Kidney epithelial cell (primary cell): ENCODE measurements around the gene MYL5. TPM values are rescaled to one million over a fixed set of nuclear protein-coding genes. Genes with fewer than 3 reads are reported as not detected.

ENCODE experiments used
- DNase-seq: peaks from one replicate; pipeline ENCODE4 v3.0.0-alpha.2; 2010; ENCODE audit warnings: low read depth
- H3K27me3 ChIP-seq: 2 replicates; pipeline ENCODE4 v1.6.0; 2011; ENCODE audit warnings: low read length; ENCODE audit not compliant: control insufficient read depth, insufficient read depth
- H3K36me3 ChIP-seq: 2 replicates; pipeline ENCODE4 v1.5.1; 2011; ENCODE audit warnings: low read length; ENCODE audit not compliant: control insufficient read depth, insufficient read depth
- H3K4me3 ChIP-seq: 2 replicates; pipeline ENCODE4 v1.5.1; 2011; ENCODE audit warnings: low read depth, mild to moderate bottlenecking, control low read depth, low read length
- total RNA-seq: library from RNA; depleted of rRNA; stranded (reverse); fragments of >200 nt; gene quantifications from 2 replicates; pipeline ENCODE4 v1.2.3, GENCODE V29; 2015
- TF ChIP-seq, protein P1 (sequence below): IDR thresholded peaks from 2 replicates; pipeline ENCODE4 v1.5.1; 2011; ENCODE audit warnings: mild to moderate bottlenecking, moderate library complexity, low read length, control low read depth, inconsistent platforms; ENCODE audit not compliant: insufficient read depth, poor library complexity, severe bottlenecking

Gene MYL5
- total RNA-seq, 1 donor from 2014 or later: 7.8 TPM

DNA sequence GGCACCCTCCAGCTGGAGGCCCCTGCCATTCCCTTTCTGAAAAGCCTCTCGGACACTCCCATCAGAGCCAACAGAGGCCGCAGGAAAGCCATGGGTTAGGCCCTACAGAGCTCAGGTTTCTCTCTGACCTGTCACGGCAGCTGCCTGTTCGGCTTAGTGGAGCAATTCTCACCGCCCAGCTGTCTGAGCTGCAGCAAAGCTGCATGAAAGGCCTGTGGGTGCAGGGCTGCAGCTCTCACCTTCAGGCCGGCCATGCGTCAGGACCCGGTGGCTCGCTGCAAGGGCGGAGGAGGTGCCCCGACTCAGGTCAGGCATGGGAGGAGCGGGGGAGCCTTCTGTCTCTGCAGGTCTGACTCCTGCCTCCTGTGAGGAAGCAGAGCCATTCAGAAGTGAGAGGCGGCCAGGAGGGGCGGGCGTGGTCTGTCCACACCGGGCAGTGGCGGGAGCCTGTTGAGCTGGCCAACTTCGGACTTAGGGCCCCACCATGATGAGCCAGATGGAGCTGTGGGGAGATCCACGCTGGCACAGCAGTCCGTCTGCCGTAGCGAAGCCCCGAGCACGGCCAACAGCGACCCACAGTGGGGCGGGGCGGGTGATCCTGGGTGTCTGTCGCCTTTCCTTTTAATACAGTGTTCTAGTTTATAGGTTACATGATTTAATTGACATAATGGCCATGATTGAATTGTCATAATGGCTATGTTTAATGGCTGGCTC lies 25.6 kb upstream of the MYL5 start:
- no peaks in the 10 kb centered on the region for H3K36me3 ChIP-seq
- peaks cover 46% of the 10 kb centered on the region for H3K27me3 ChIP-seq
- no peak for DNase-seq
- TF ChIP-seq, protein P1, sequence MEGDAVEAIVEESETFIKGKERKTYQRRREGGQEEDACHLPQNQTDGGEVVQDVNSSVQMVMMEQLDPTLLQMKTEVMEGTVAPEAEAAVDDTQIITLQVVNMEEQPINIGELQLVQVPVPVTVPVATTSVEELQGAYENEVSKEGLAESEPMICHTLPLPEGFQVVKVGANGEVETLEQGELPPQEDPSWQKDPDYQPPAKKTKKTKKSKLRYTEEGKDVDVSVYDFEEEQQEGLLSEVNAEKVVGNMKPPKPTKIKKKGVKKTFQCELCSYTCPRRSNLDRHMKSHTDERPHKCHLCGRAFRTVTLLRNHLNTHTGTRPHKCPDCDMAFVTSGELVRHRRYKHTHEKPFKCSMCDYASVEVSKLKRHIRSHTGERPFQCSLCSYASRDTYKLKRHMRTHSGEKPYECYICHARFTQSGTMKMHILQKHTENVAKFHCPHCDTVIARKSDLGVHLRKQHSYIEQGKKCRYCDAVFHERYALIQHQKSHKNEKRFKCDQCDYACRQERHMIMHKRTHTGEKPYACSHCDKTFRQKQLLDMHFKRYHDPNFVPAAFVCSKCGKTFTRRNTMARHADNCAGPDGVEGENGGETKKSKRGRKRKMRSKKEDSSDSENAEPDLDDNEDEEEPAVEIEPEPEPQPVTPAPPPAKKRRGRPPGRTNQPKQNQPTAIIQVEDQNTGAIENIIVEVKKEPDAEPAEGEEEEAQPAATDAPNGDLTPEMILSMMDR: no peak
- H3K4me3 ChIP-seq: no peak overlapping the region

DNA sequence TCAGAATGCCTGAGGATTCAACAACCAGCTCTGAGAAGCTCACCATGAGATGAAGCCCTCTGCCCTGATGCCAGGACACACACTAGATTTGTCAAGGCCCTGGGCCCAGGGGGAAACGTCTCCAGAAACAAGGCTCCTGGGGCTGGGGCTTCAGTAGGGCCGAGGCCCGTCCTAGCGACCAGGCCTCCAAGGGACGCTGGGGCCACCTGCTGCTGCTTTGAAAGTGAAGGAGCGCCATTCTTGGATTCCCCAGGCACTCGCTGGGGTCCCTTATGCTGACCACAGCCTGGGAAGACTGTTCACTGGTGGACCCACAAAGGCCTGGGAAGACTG lies 25.1 kb upstream of the MYL5 start:
- DNase-seq: no peak
- TF ChIP-seq, protein P1: no peak
- H3K27me3 ChIP-seq: peaks cover 46% of the 10 kb centered on the region
- H3K4me3 ChIP-seq: no peak overlapping the region
- no peaks in the 10 kb centered on the region for H3K36me3 ChIP-seq

DNA sequence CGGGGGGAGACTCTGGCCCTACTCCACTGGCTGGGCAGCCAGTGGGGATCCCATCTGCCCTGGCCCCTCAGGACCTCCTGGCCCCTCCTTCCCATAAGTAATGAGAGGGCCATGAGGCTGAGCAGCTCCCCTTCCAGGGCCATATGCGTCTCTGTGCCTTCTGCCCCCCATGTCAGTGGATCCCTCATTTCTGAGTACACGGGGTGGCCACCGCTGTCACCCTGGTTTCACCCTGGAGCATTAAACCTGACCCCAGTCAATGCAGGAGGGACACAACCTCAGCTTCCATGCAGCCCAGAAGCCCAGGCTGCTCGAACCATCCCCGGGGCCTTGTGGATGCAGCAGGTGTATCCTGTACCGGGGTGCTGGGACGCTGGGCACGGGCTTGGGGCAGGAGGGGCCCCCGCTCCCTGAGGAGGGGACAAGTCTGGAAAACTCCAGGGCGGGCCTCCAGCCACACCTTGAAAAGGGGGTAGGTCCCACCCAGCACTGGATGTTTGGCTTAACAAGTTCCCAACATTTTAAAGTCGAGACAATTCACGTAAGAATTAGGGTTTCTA lies 24.5 kb upstream of the MYL5 start:
- no peak for DNase-seq
- Histone ChIP-seq H3K27me3 (peaks cover 48% of the 10 kb centered on the region), H3K4me3 (no peak overlapping the region), H3K36me3 (no peaks in the 10 kb centered on the region)
- TF ChIP-seq, protein P1: no peak

DNA sequence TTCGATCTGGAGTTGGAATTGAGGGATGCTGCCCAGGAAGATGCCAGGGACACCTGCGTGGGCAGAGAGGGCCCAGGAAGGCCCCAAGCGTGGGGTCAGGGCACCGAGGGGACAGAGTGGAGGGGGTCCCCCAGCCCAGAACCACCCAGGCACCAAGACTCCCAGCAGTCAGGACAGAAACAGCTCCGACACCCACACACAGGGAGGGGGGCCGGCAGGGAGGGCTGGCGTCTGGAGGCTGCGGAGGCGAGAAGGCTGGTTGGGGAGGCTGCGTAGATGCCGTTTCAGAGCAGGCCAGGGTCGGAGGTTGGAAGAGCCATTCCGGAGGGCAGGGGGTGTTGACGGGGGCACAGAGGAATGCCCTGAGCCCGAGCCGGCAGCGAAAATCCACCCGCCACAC lies 23.9 kb upstream of the MYL5 start:
- peaks cover 54% of the 10 kb centered on the region for H3K27me3 ChIP-seq
- DNase-seq: no peak
- H3K4me3 ChIP-seq: no peak overlapping the region
- no peaks in the 10 kb centered on the region for H3K36me3 ChIP-seq
- TF ChIP-seq, protein P1: no peak

DNA sequence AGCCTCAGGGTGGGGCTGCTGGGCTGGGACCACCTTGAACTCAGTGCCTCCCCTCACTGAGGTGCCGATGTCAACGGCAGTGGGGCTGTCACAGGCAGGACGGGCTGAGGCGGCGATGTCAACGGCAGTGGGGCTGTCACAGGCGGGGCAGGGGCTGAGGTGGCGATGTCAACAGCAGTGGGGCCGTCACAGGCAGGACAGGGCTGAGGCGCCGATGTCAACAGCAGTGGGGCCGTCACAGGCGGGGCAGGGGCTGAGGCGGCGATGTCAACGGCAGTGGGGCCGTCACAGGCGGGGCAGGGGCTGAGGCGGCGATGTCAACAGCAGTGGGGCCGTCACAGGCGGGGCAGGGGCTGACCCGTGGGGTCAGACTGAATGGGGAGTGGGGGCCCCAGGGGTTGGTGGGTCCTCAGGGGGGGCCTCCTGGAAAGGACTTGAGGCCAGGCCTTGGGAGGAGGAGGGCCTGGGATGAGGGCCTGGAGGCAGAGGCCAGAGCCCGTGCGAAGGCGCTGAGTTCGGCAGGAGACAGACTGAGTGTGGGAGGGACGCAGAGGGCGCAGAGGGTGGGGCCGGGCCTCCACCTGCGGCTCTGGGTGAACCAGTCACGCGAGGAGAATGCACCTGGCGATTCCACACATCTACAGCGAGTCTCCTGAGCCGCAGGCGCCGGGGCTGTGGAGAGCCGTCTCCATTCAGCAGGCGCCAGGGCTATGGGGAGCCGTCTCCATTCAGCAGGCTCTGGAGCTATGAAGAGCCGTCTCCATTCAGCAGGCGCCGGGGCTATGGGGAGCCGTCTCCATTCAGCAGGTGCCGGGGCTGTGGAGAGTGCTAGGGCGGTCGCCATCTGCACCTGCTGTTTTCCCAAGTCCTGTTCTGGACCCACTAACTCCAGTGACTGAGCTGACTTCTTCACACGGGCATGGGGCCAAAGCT lies 23.1 kb upstream of the MYL5 start:
- TF ChIP-seq, protein P1: no peak

More for the DNA sequence above, 23.1 kb upstream of the MYL5 start:
- H3K4me3 ChIP-seq: no peak overlapping the region
- DNase-seq: no peak
- no peaks in the 10 kb centered on the region for H3K36me3 ChIP-seq
- peaks cover 54% of the 10 kb centered on the region for H3K27me3 ChIP-seq
